ENCODE measurements around the gene CTBS.

DNA sequence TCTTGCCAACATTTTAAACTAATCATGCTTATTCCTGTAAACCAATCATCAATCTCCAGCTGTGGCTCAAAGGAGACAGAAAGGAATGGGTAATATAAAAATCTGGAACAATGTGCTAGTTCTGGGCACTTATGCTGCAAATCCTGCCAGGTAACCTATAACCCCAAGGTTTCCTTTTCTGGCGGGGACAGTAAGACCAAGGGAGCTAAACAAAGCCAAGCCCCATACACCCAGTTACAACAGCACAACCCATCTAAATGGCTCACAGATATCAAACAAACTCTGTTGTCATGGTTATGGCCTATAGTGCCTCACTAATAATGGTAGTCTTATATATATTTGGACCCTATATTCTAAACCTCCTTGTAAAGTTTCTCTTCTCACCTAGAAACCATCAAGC, 36.9 kb upstream of the CTBS start:
- TF ChIP-seq POLR2AphosphoS5 (IDR thresholded peaks at IDR 0.05) (no peak), REST (IDR thresholded peaks at IDR 0.05; ENCODE audit: borderline replicate concordance) (no peak), EP300 (conservative IDR thresholded peaks at IDR 0.05; ENCODE audit: poor library complexity, severe bottlenecking) (no peak), RAD21 (conservative IDR thresholded peaks at IDR 0.05) (no peak), TAF1 (IDR thresholded peaks at IDR 0.05; ENCODE audit: low read depth) (no peak)
- TF ChIP-seq, protein P1, sequence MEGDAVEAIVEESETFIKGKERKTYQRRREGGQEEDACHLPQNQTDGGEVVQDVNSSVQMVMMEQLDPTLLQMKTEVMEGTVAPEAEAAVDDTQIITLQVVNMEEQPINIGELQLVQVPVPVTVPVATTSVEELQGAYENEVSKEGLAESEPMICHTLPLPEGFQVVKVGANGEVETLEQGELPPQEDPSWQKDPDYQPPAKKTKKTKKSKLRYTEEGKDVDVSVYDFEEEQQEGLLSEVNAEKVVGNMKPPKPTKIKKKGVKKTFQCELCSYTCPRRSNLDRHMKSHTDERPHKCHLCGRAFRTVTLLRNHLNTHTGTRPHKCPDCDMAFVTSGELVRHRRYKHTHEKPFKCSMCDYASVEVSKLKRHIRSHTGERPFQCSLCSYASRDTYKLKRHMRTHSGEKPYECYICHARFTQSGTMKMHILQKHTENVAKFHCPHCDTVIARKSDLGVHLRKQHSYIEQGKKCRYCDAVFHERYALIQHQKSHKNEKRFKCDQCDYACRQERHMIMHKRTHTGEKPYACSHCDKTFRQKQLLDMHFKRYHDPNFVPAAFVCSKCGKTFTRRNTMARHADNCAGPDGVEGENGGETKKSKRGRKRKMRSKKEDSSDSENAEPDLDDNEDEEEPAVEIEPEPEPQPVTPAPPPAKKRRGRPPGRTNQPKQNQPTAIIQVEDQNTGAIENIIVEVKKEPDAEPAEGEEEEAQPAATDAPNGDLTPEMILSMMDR (IDR thresholded peaks at IDR 0.05; ENCODE audit: poor library complexity, severe bottlenecking): no peak
